NCI-H460 (cell line): Measurements from ENCODE around the gene FAR2. TPM values are rescaled to one million over a fixed set of nuclear protein-coding genes. Genes with fewer than 3 reads are reported as not detected.
"Not testable (repeated sequence)": the region's sequence is repeated elsewhere in the genome, so short reads cannot be mapped to it uniquely, and the experiment has no call there.

Source experiments
- DNase-seq: peaks from one replicate; pipeline ENCODE4 v3.0.0-alpha.2; 2016; ENCODE audit warnings: low read depth; ENCODE audit errors: extremely low read depth
- total RNA-seq: library from RNA; depleted of rRNA; stranded (reverse); fragments of >200 nt; shearing (Covaris generic); gene quantifications from 2 replicates; pipeline ENCODE4 v1.2.3, GENCODE V29; 2014; rRNA removed

FAR2 gene
- total RNA-seq, 1 experiment from 2014 or later: not detected

GRCh38 chr12:29385194-29385593, 236.1 kb downstream of the FAR2 start:
- not testable (repeated sequence) for DNase-seq

Other genes with a start within 250 kb of the FAR2 start
- gene ERGIC2, start 231.9 kb downstream of the FAR2 start, total RNA-seq: 50.0 and 54.5 TPM in 2 replicates